OCI-M2 (cell line): ENCODE measurements around the gene RASD1.

Experiments used
- DNase-seq: peaks from one replicate; lab custom pipeline; 2025; ENCODE audit not compliant: unreplicated experiment; lab: John Stamatoyannopoulos, UW

RASD1 gene

GRCh38 chr17:17445925-17446665, 50.1 kb downstream of the RASD1 start:
- no peak for DNase-seq

GRCh38 chr17:17445296-17445924, 50.8 kb downstream of the RASD1 start:
- no peak for DNase-seq
